A673 (cell line): Measurements from ENCODE around the gene PPP2R5C. TPM values are rescaled to one million over a fixed set of nuclear protein-coding genes. Genes with fewer than 3 reads are reported as not detected.

ENCODE experiments used
- BruUV-seq: library from RNA; stranded (reverse); fragments of 400-500 nt; replicated peaks from 2 replicates; lab custom pipeline; 2021; lab: Mats Ljungman, UMichigan
- CTCF ChIA-PET: fragments of 300-600 bp; sonication (Branson Sonifier 250); formaldehyde crosslinking; loops from one replicate; lab custom pipeline; 2022; ENCODE audit warnings: antibody characterized with exemption; lab: Charles Lee
- POLR2A ChIA-PET: fragments of 300-600 bp; sonication (Branson Sonifier 250); formaldehyde crosslinking; loops from one replicate; lab custom pipeline; 2022; ENCODE audit warnings: antibody characterized with exemption; ENCODE audit not compliant: low non-redundant PET; lab: Charles Lee
- DNase-seq: peaks from one replicate; pipeline ENCODE4 v3.0.0-alpha.2; 2015; ENCODE audit warnings: low spot score
- H3K27ac ChIP-seq: fragments of 200-600 bp; sonication (generic); 2 replicates; pipeline ENCODE4 v1.5.1; 2016; ENCODE audit warnings: mixed run types, low read depth, mild to moderate bottlenecking, mixed read lengths, antibody characterized with exemption, low read length; ENCODE audit not compliant: poor library complexity, severe bottlenecking
- H3K27me3 ChIP-seq: fragments of 200-600 bp; sonication (generic); replicated peaks from 2 replicates; pipeline ENCODE4 v1.6.1; 2017; ENCODE audit warnings: mixed run types, low read depth, mild to moderate bottlenecking, mixed read lengths, antibody characterized with exemption, low read length; ENCODE audit not compliant: insufficient read depth, poor library complexity
- H3K36me3 ChIP-seq: fragments of 200-600 bp; sonication (generic); 2 replicates; pipeline ENCODE4 v1.6.1; 2016; ENCODE audit warnings: mixed run types, mild to moderate bottlenecking, mixed read lengths, antibody characterized with exemption, low read length; ENCODE audit not compliant: insufficient read depth, poor library complexity, severe bottlenecking
- H3K4me1 ChIP-seq: fragments of 200-600 bp; sonication (generic); 2 replicates; pipeline ENCODE4 v1.6.1; 2017; ENCODE audit warnings: mixed run types, mild to moderate bottlenecking, mixed read lengths, antibody characterized with exemption, low read length; ENCODE audit not compliant: insufficient read depth, poor library complexity, severe bottlenecking
- H3K4me3 ChIP-seq: fragments of 200-600 bp; sonication (generic); 2 replicates; pipeline ENCODE4 v1.5.1; 2016; ENCODE audit warnings: low read depth, mixed run types, mild to moderate bottlenecking, mixed read lengths, low read length; ENCODE audit not compliant: poor library complexity, severe bottlenecking
- H3K9me3 ChIP-seq: fragments of 200-600 bp; sonication (generic); 2 replicates; pipeline ENCODE4 v1.6.1; 2016; ENCODE audit warnings: mixed run types, low read depth, mild to moderate bottlenecking, mixed read lengths, antibody characterized with exemption, low read length; ENCODE audit not compliant: poor library complexity, severe bottlenecking
- EZH2 ChIP-seq: fragments of 200-600 bp; sonication (generic); IDR thresholded peaks from 2 replicates; pipeline ENCODE4 v1.6.1; 2017; ENCODE audit warnings: borderline replicate concordance, low read depth, mild to moderate bottlenecking, mixed read lengths, antibody characterized with exemption, low read length; ENCODE audit not compliant: poor library complexity, severe bottlenecking
- intact Hi-C: fragments of 100-400 bp; cut with micrococcal nuclease; formaldehyde crosslinking; loops from one replicate; pipeline ENCODE4 v1.10.0; 2022; ENCODE audit not compliant: unreplicated experiment
- total RNA-seq: library from RNA; stranded (reverse); gene quantifications from 2 replicates; pipeline ENCODE4 v1.2.3, GENCODE V29; 2021
- TF ChIP-seq, protein P1 (sequence below): fragments of 300-800, 200-600 bp; sonication (generic); conservative IDR thresholded peaks from 2 replicates; pipeline ENCODE4 v1.5.1; 2017; ENCODE audit warnings: low read depth, mild to moderate bottlenecking, antibody characterized with exemption, low read length, moderate library complexity, mixed read lengths

The PPP2R5C gene
- total RNA-seq, 1 experiment from 2014 or later = 113 TPM

DNA sequence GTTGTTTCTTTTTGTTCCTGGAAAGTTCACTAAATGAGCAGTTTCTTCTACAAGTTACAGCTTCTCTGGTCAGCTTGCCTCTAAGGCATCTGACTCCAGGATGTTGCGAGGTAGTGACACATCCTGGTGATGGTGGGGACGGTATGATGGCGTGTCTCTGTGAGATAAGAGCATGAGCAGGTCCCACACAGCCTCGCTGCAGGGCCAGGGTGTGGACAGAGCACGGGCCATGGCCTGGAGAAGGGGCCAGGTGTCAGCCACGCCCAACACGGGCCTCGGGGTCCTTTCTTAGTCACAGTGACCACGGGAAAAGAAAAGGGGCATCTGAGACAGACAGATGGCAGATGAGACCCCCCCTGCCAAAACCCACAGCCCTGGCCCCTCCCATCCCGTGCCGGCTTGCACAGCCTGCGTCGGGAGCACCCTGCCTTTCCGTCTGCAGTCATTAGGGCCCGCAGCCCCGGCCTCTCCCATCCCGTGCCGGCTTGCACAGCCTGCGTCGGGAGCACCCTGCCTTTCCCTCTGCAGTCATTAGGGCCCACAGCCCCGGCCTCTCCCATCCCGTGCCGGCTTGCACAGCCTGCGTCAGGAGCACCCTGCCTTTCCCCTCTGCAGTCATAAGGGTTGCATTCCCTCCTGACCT lies 123.5 kb downstream of the PPP2R5C start:
- no peak for DNase-seq
- Histone ChIP-seq H3K27me3 (no peaks in the 10 kb centered on the region), H3K27ac (no peak overlapping the region), H3K9me3 (no peaks in the 10 kb centered on the region), H3K36me3 (peaks cover 39% of the 10 kb centered on the region), H3K4me3 (no peak overlapping the region), H3K4me1 (no peaks in the 10 kb centered on the region)
- ChIA-PET POLR2A (no interaction called here), CTCF (no interaction called here)
- TF ChIP-seq, protein P1, sequence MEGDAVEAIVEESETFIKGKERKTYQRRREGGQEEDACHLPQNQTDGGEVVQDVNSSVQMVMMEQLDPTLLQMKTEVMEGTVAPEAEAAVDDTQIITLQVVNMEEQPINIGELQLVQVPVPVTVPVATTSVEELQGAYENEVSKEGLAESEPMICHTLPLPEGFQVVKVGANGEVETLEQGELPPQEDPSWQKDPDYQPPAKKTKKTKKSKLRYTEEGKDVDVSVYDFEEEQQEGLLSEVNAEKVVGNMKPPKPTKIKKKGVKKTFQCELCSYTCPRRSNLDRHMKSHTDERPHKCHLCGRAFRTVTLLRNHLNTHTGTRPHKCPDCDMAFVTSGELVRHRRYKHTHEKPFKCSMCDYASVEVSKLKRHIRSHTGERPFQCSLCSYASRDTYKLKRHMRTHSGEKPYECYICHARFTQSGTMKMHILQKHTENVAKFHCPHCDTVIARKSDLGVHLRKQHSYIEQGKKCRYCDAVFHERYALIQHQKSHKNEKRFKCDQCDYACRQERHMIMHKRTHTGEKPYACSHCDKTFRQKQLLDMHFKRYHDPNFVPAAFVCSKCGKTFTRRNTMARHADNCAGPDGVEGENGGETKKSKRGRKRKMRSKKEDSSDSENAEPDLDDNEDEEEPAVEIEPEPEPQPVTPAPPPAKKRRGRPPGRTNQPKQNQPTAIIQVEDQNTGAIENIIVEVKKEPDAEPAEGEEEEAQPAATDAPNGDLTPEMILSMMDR = no peak
- TF ChIP-seq EZH2 = no peak
- no TSS peak for BruUV-seq
- intact Hi-C loops = no loop called here

DNA sequence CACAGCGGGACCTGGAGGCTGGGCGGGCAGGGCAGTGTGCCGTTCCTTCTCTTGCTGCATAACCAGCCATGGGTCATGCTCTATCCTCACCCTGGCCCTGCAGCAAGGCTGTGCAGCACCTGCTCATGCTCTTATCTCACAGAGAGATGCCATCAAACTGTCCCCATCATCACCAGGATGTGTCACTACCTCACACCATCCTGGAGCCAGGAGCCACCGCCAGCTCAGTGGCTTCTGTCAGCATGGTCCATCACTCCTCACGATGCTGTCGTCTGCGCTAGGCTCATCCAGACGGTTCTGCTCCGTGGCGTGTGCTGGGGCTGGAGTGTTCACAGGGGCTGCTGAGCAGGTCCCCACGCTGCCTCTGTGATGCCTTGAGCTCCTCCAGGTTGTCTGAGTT lies 125.7 kb downstream of the PPP2R5C start:
- peaks cover 37% of the 10 kb centered on the region for H3K36me3 ChIP-seq
- no peaks in the 10 kb centered on the region for H3K4me1 ChIP-seq
- no TSS peak for BruUV-seq
- H3K4me3 ChIP-seq = no peak overlapping the region
- no peak for DNase-seq
- intact Hi-C loops = no loop called here
- H3K9me3 ChIP-seq = no peaks in the 10 kb centered on the region
- TF ChIP-seq EZH2 = no peak
- TF ChIP-seq, protein P1 = no peak
- no peaks in the 10 kb centered on the region for H3K27me3 ChIP-seq
- CTCF ChIA-PET = no interaction called here
- POLR2A ChIA-PET = no interaction called here
- H3K27ac ChIP-seq = no peak overlapping the region

DNA sequence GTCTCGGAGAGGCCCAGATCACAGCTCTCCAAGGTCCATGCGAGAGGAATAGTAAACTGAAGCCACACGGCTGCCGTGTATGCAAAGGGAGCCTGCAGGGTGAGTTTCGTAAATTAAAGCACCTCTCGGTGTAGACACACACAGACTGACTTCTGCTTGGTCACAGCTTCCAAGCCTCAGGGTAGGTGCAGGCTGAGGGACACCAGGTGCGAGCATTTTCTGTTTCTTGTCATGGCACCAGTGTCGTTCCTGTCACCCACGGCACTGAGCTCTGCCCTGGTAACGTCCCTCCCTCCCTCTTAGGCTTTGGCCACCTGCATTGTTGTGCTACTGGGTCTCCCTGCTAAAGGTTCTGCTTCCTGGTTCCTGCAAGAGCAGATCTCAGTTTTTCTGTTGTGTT lies 126.7 kb downstream of the PPP2R5C start:
- no peaks in the 10 kb centered on the region for H3K9me3 ChIP-seq
- CTCF ChIA-PET = no interaction called here
- intact Hi-C loops = no loop called here
- no peaks in the 10 kb centered on the region for H3K27me3 ChIP-seq
- peaks cover 41% of the 10 kb centered on the region for H3K36me3 ChIP-seq
- H3K4me3 ChIP-seq = no peak overlapping the region
- BruUV-seq = no TSS peak
- no peak overlapping the region for H3K27ac ChIP-seq
- no peak for TF ChIP-seq EZH2
- TF ChIP-seq, protein P1 = no peak
- H3K4me1 ChIP-seq = no peaks in the 10 kb centered on the region
- DNase-seq = no peak
- POLR2A ChIA-PET = no interaction called here
